GM12878 (cell line): ENCODE measurements around the gene SKAP1. TPM values are rescaled to one million over a fixed set of nuclear protein-coding genes. Genes with fewer than 3 reads are reported as not detected.

Experiments used
- ATAC-seq: fragments of 200-7000 bp; cut with Tn5 transposase; 3 replicates; pipeline ENCODE4 v1.9.1; 2020; ENCODE audit warnings: mild to moderate bottlenecking, moderate library complexity
- BruUV-seq: library from RNA; stranded (reverse); fragments of 400-500 nt; replicated peaks from 2 replicates; lab custom pipeline; 2021; lab: Mats Ljungman, UMichigan
- CTCF ChIA-PET: fragments of 300-600 bp; sonication (Branson Sonifier 250); formaldehyde crosslinking; extraction: SDS; loops from one replicate; lab custom pipeline; 2021; ENCODE audit warnings: inconsistent platforms; lab: Yijun Ruan, JAX
- POLR2A ChIA-PET: fragments of 350-600 bp; formaldehyde crosslinking; extraction: SDS; loops from one replicate; lab custom pipeline; 2021; ENCODE audit warnings: inconsistent platforms; lab: Charles Lee
- RAD21 ChIA-PET: fragments of 300-600 bp; sonication (Branson Sonifier 250); formaldehyde crosslinking; loops from one replicate; lab custom pipeline; 2023; ENCODE audit warnings: antibody characterized with exemption; ENCODE audit not compliant: unreplicated experiment; lab: Charles Lee
- SMC1A ChIA-PET: fragments of 300-600 bp; sonication (Branson Sonifier 250); formaldehyde crosslinking; loops from one replicate; lab custom pipeline; 2023; ENCODE audit not compliant: unreplicated experiment, uncharacterized antibody; lab: Charles Lee
- DNase-seq: peaks from one replicate; pipeline ENCODE4 v3.0.0-alpha.2; 2011; ENCODE audit warnings: low read depth, low spot score
- FAIRE-seq: peaks from 3 replicates; lab custom pipeline; 2011; peaks lifted over from hg19 to GRCh38; lab: Jason Lieb, UNC
- H2AFZ ChIP-seq: 2 replicates; pipeline ENCODE4 v1.6.0; 2011; ENCODE audit warnings: low read depth, low read length, control low read depth; ENCODE audit not compliant: control insufficient read depth
- H3K27ac ChIP-seq: 2 replicates; pipeline ENCODE4 v1.5.1; 2011; ENCODE audit warnings: control low read depth; ENCODE audit not compliant: control insufficient read depth, insufficient read depth
- H3K27me3 ChIP-seq, 2 experiments: replicated peaks in 1 of 2; 2 replicates each; pipeline versions ENCODE4 v1.6.0 to v1.6.1; 2011; ENCODE audit warnings: low read length in 1 of 2; ENCODE audit not compliant: control insufficient read depth in 2 of 2, insufficient read depth in 2 of 2
- H3K36me3 ChIP-seq, 2 experiments: 2 replicates each; pipeline ENCODE4 v1.5.1; 2011; ENCODE audit warnings: low read length in 1 of 2; ENCODE audit not compliant: control insufficient read depth in 2 of 2, insufficient read depth in 2 of 2
- H3K4me1 ChIP-seq: 2 replicates; pipeline ENCODE4 v1.6.1; 2011; ENCODE audit warnings: mild to moderate bottlenecking, low read length, moderate library complexity, mixed read lengths; ENCODE audit not compliant: control insufficient read depth, insufficient read depth
- H3K4me2 ChIP-seq: 2 replicates; pipeline ENCODE4 v1.6.0; 2011; ENCODE audit warnings: control low read depth; ENCODE audit not compliant: control insufficient read depth, insufficient read depth
- H3K4me3 ChIP-seq: fragments of 200-600 bp; sonication (generic); 2 replicates; pipeline ENCODE4 v1.5.1; 2016
- H3K79me2 ChIP-seq: 2 replicates; pipeline ENCODE4 v1.6.0; 2011; ENCODE audit warnings: low read length; ENCODE audit not compliant: control insufficient read depth, insufficient read depth
- H3K9ac ChIP-seq: 2 replicates; pipeline ENCODE4 v1.8.0; 2011; ENCODE audit warnings: low read length, control low read depth, mixed read lengths; ENCODE audit not compliant: control insufficient read depth, insufficient read depth
- H3K9me3 ChIP-seq: replicated peaks from 3 replicates; pipeline ENCODE4 v1.5.1; 2011; ENCODE audit warnings: mild to moderate bottlenecking, low read length; ENCODE audit not compliant: control insufficient read depth, insufficient read depth
- H4K20me1 ChIP-seq: 2 replicates; pipeline ENCODE4 v1.6.0; 2011; ENCODE audit not compliant: control insufficient read depth, insufficient read depth
- EP300 ChIP-seq, 2 experiments: fragments of 150-350 bp in 1 of 2; IDR thresholded peaks; 2 replicates each; pipeline ENCODE4 v1.6.1; 2011 to 2012; ENCODE audit warnings: low read depth in 2 of 2, low read length in 2 of 2, borderline replicate concordance in 1 of 2, improper control_type of control experiment in 1 of 2, inconsistent platforms in 1 of 2; ENCODE audit not compliant: control insufficient read depth in 1 of 2
- MEF2B ChIP-seq: fragments of 450-650 bp; IDR thresholded peaks from 2 replicates; pipeline ENCODE4 v1.6.1; 2018; ENCODE audit warnings: mild to moderate bottlenecking, moderate library complexity; ENCODE audit not compliant: partially characterized antibody, poor library complexity, severe bottlenecking
- SMAD5 ChIP-seq: IDR thresholded peaks from 2 replicates; pipeline ENCODE4 v1.6.1; 2016; ENCODE audit warnings: antibody characterized with exemption, low read depth
- TCF3 ChIP-seq: IDR thresholded peaks from 2 replicates; pipeline ENCODE4 v1.6.1; 2012; ENCODE audit warnings: low read depth, mild to moderate bottlenecking, low read length, borderline replicate concordance; ENCODE audit not compliant: insufficient read depth
- ZBTB11 ChIP-seq: fragments of 450-650 bp; formaldehyde crosslinking; IDR thresholded peaks from 2 replicates; pipeline ENCODE4 v1.5.0; 2022; ENCODE audit warnings: mild to moderate bottlenecking, missing genetic modification characterization
- WGBS: methylation state at CpG from one replicate; pipeline ENCODE4 v1.1.6; 2016; ENCODE audit warnings: low lambda C conversion rate; ENCODE audit not compliant: insufficient replicate concordance, insufficient coverage; ENCODE audit errors: missing lambda C conversion rate; 5-methylcytosine and 5-hydroxymethylcytosine counted together
- in situ Hi-C: fragments of 300-500 bp; cut with MboI; formaldehyde crosslinking; loops from 9 replicates; pipeline ENCODE4 v1.14.3; 2018; ENCODE audit warnings: mixed read lengths
- intact Hi-C: fragments of 100-400 bp; cut with micrococcal nuclease; formaldehyde crosslinking; loops from one replicate; pipeline ENCODE4 v1.14.2; 2022; ENCODE audit not compliant: unreplicated experiment
- polyA plus RNA-seq, 11 experiments: library from polyadenylated mRNA; depleted of rRNA in 4 of 11; unstranded in 6 of 11; stranded (reverse) in 5 of 11; fragments of >200 nt; fragmentation: Nextera tagmentation in 4 of 11; fragmentation: Illumina TruSeq in 1 of 11; extraction: Ambion mirVana in 4 of 11; extraction: Trizol in 1 of 11; gene quantifications; 1 replicate in 1 of 11; 2 replicates in 10 of 11; pipeline versions ENCODE4 v1.2.1 to v1.2.3, GENCODE V29; 2011 to 2016; ENCODE audit warnings: inconsistent platforms in 2 of 11, missing spikeins in 2 of 11, low read depth in 1 of 11
- total RNA-seq, 4 experiments: library from RNA; depleted of rRNA in 3 of 4; stranded (reverse); fragments of >200 nt in 3 of 4; fragmentation: Illumina TruSeq in 1 of 4; extraction: Trizol in 1 of 4; gene quantifications; 2 replicates each; pipeline versions ENCODE4 v1.2.1 to v1.2.3, GENCODE V29; 2013 to 2021
- TF ChIP-seq, protein P1 (sequence below): fragments of 450-650 bp; IDR thresholded peaks from 2 replicates; pipeline ENCODE4 v1.6.1; 2017; ENCODE audit warnings: mild to moderate bottlenecking
- TF ChIP-seq, protein P2 (sequence below): fragments of 150-350 bp; IDR thresholded peaks from 2 replicates; pipeline ENCODE4 v1.6.1; 2014; ENCODE audit warnings: mild to moderate bottlenecking, low read depth, low read length

SKAP1 gene
- total and polyA plus RNA-seq, 10 of the 15 experiments (the other 5 are each of a cell fraction or from before 2014, with no cell fraction given) = 17.1 to 97.6 (median 35.9) TPM

DNA sequence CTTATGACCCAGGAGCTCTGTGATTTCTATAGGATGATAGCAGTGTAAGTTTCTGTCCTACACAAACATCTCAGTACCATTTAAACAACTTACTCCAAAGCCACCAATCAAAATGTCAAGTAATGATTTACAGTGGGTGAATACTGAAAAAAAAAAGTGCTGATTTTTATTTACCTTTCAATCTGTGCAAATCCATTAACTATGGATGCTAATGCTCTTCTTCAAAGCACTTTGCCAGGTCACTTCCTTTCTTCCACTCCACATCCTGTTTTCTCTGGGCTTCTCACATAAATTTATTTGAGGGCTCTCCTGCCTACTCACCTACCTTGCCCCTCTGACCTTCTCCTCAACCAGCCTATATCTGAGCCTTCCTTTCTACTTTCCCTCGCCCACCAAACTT is 101.6 kb downstream of the SKAP1 start:
- POLR2A ChIA-PET = interaction anchor here (0.6 kb wide), 1 partner anchor 197 kb away, joined by 3 read pairs; no protein-coding TSS in a partner anchor
- Histone ChIP-seq H2AFZ (no peak overlapping the region), H3K36me3 (no peaks in the 10 kb centered on the region), H3K79me2 (no peaks in the 10 kb centered on the region), H3K9ac (no peak overlapping the region), H3K27ac (no peak overlapping the region), H3K4me3 (no peak overlapping the region), H3K4me2 (no peak overlapping the region), H3K27me3 (no peaks in the 10 kb centered on the region), H3K9me3 (no peaks in the 10 kb centered on the region), H3K4me1 (peaks cover 6% of the 10 kb centered on the region; the same call in 1 of the 2 replicates), H4K20me1 (no peaks in the 10 kb centered on the region)
- SMC1A ChIA-PET = no interaction called here
- ATAC-seq = no peak
- RAD21 ChIA-PET = no interaction called here
- intact Hi-C loops (no loop called here), in situ Hi-C loops (no loop called here)
- CTCF ChIA-PET = interaction anchor here (1.4 kb wide), 1 partner anchor 22 kb away, joined by 3 read pairs; no protein-coding TSS in a partner anchor
- 0% methylated on average over 1 of the region's 1 CpG for WGBS
- DNase-seq = no peak
- no peak for FAIRE-seq
- BruUV-seq = TSS peak; percentile 8
- TF ChIP-seq, protein P1, sequence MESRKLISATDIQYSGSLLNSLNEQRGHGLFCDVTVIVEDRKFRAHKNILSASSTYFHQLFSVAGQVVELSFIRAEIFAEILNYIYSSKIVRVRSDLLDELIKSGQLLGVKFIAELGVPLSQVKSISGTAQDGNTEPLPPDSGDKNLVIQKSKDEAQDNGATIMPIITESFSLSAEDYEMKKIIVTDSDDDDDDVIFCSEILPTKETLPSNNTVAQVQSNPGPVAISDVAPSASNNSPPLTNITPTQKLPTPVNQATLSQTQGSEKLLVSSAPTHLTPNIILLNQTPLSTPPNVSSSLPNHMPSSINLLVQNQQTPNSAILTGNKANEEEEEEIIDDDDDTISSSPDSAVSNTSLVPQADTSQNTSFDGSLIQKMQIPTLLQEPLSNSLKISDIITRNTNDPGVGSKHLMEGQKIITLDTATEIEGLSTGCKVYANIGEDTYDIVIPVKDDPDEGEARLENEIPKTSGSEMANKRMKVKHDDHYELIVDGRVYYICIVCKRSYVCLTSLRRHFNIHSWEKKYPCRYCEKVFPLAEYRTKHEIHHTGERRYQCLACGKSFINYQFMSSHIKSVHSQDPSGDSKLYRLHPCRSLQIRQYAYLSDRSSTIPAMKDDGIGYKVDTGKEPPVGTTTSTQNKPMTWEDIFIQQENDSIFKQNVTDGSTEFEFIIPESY = no peak
- TF ChIP-seq EP300 (IDR thresholded peaks at IDR 0.05; ENCODE audit: borderline replicate concordance in 1 of 2, control insufficient read depth in 1 of 2, low read depth in 2 of 2, low read length in 2 of 2) = no peak

GRCh38 chr17:48326310-48326709 is 103.7 kb downstream of the SKAP1 start:
- Histone ChIP-seq H3K36me3 (no peaks in the 10 kb centered on the region), H3K4me1 (no peaks in the 10 kb centered on the region), H3K27me3 (no peaks in the 10 kb centered on the region), H3K9me3 (no peaks in the 10 kb centered on the region), H3K4me3 (no peak overlapping the region), H3K27ac (no peak overlapping the region), H3K79me2 (no peaks in the 10 kb centered on the region), H3K4me2 (no peak overlapping the region), H4K20me1 (no peaks in the 10 kb centered on the region), H2AFZ (no peak overlapping the region), H3K9ac (no peak overlapping the region)
- RAD21 ChIA-PET = interaction anchor here (1.3 kb wide), 1 partner anchor 77 kb away, joined by 4 read pairs; no protein-coding TSS in a partner anchor
- SMC1A ChIA-PET = interaction anchor here (0.7 to 2.0 kb wide), 9 partner anchors 8 to 267 kb away, joined by 3 to 10 read pairs (median 3); no protein-coding TSS in a partner anchor
- no peak for FAIRE-seq
- intact Hi-C loops (no loop called here), in situ Hi-C loops (no loop called here)
- CTCF ChIA-PET = interaction anchor here (0.6 to 2.2 kb wide), 3 partner anchors 10 to 74 kb away, joined by 3 to 11 read pairs (median 7); no protein-coding TSS in a partner anchor
- no peak for DNase-seq
- no peak for ATAC-seq
- 46% methylated on average over 2 of the region's 2 CpGs for WGBS
- TF ChIP-seq SMAD5 (no peak), ZBTB11 (CRISPR knock-in tag) (no peak), TCF3 (no peak), MEF2B (no peak)
- TF ChIP-seq, protein P2, sequence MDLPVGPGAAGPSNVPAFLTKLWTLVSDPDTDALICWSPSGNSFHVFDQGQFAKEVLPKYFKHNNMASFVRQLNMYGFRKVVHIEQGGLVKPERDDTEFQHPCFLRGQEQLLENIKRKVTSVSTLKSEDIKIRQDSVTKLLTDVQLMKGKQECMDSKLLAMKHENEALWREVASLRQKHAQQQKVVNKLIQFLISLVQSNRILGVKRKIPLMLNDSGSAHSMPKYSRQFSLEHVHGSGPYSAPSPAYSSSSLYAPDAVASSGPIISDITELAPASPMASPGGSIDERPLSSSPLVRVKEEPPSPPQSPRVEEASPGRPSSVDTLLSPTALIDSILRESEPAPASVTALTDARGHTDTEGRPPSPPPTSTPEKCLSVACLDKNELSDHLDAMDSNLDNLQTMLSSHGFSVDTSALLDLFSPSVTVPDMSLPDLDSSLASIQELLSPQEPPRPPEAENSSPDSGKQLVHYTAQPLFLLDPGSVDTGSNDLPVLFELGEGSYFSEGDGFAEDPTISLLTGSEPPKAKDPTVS = no peak
- POLR2A ChIA-PET = interaction anchor here (0.6 kb wide), 2 partner anchors 63 to 201 kb away, joined by 3 read pairs; no protein-coding TSS in a partner anchor
- BruUV-seq = no TSS peak
